CD8-positive, alpha-beta memory T cell (primary cell): Measurements from ENCODE around the gene TMEM161A. TPM values are rescaled to one million over a fixed set of nuclear protein-coding genes. Genes with fewer than 3 reads are reported as not detected.
A peak's percentile ranks its signal among the peaks of the same experiment; 100 is the strongest.
"Not testable (repeated sequence)": the region's sequence is repeated elsewhere in the genome, so short reads cannot be mapped to it uniquely, and the experiment has no call there.

ENCODE experiments used
- CTCF ChIA-PET: fragments of 350-600 bp; sonication (Branson Sonifier 250); formaldehyde crosslinking; loops from one replicate; lab custom pipeline; 2021; ENCODE audit warnings: antibody characterized with exemption; lab: Charles Lee
- POLR2A ChIA-PET: fragments of 350-600 bp; sonication (Branson Sonifier 250); formaldehyde crosslinking; loops from one replicate; lab custom pipeline; 2021; ENCODE audit warnings: antibody characterized with exemption; lab: Charles Lee
- DNase-seq, 5 donors: peaks; one replicate each; pipeline versions ENCODE4 v3.0.0 to v3.0.0-alpha.2; 2020 to 2022; ENCODE audit warnings: mixed read lengths in 1 of 5
- H3K27ac ChIP-seq: one replicate; pipeline ENCODE4 v1.7.0; 2013; ENCODE audit warnings: low read depth, mild to moderate bottlenecking, low read length, moderate library complexity
- H3K27me3 ChIP-seq: 2 replicates; pipeline ENCODE4 v1.7.0; 2013; ENCODE audit warnings: low read length, mild to moderate bottlenecking; ENCODE audit not compliant: insufficient read depth, poor library complexity, severe bottlenecking
- H3K36me3 ChIP-seq: 2 replicates; pipeline ENCODE4 v1.7.0; 2013; ENCODE audit warnings: mild to moderate bottlenecking, low read length, moderate library complexity; ENCODE audit not compliant: insufficient read depth
- H3K4me1 ChIP-seq: 2 replicates; pipeline ENCODE4 v1.7.0; 2013; ENCODE audit warnings: mild to moderate bottlenecking, low read length, moderate library complexity; ENCODE audit not compliant: insufficient read depth
- H3K4me3 ChIP-seq: 2 replicates; pipeline ENCODE4 v1.7.0; 2013; ENCODE audit warnings: mild to moderate bottlenecking, low read length
- H3K9me3 ChIP-seq: 2 replicates; pipeline ENCODE4 v1.7.0; 2013; ENCODE audit warnings: mild to moderate bottlenecking, low read length
- H3K27ac Mint-ChIP-seq, 8 donors: one replicate each; pipeline ENCODE4 v1.8.0; 2020 to 2021; ENCODE audit warnings: mixed read lengths in 8 of 8, mild to moderate bottlenecking in 6 of 8, inconsistent platforms in 3 of 8, moderate library complexity in 3 of 8
- H3K27me3 Mint-ChIP-seq, 2 donors: one replicate each; pipeline ENCODE4 v1.8.0; 2020 to 2021; ENCODE audit warnings: mixed read lengths in 2 of 2, mild to moderate bottlenecking in 1 of 2, moderate library complexity in 1 of 2
- H3K36me3 Mint-ChIP-seq, 3 donors: one replicate each; pipeline ENCODE4 v1.8.0; 2020 to 2021; ENCODE audit warnings: mixed read lengths in 3 of 3, inconsistent platforms in 1 of 3, mild to moderate bottlenecking in 1 of 3
- H3K4me1 Mint-ChIP-seq, 3 donors: one replicate each; pipeline ENCODE4 v1.8.0; 2020 to 2021; ENCODE audit warnings: mixed read lengths in 3 of 3, inconsistent platforms in 1 of 3, mild to moderate bottlenecking in 1 of 3
- H3K4me3 Mint-ChIP-seq, 7 donors: one replicate each; pipeline ENCODE4 v1.8.0; 2020 to 2021; ENCODE audit warnings: mixed read lengths in 7 of 7, mild to moderate bottlenecking in 6 of 7, moderate library complexity in 4 of 7, inconsistent platforms in 2 of 7
- H3K9me3 Mint-ChIP-seq, 5 donors: one replicate each; pipeline ENCODE4 v1.8.0; 2020 to 2022; ENCODE audit warnings: mixed read lengths in 5 of 5, mild to moderate bottlenecking in 3 of 5, moderate library complexity in 2 of 5, inconsistent platforms in 1 of 5
- polyA plus RNA-seq: library from polyadenylated mRNA; unstranded; fragments of 300-500 nt; fragmentation: Illumina TruSeq; gene quantifications from one replicate; pipeline ENCODE4 v1.2.3, GENCODE V29; 2021
- total RNA-seq, 2 experiments: library from RNA; stranded (reverse); gene quantifications; one replicate each; pipeline ENCODE4 v1.2.3, GENCODE V29; 2021

TMEM161A gene
- total and polyA plus RNA-seq, 3 experiments from 2014 or later: 27.7 to 30.6 (median 30.1) TPM

DNA sequence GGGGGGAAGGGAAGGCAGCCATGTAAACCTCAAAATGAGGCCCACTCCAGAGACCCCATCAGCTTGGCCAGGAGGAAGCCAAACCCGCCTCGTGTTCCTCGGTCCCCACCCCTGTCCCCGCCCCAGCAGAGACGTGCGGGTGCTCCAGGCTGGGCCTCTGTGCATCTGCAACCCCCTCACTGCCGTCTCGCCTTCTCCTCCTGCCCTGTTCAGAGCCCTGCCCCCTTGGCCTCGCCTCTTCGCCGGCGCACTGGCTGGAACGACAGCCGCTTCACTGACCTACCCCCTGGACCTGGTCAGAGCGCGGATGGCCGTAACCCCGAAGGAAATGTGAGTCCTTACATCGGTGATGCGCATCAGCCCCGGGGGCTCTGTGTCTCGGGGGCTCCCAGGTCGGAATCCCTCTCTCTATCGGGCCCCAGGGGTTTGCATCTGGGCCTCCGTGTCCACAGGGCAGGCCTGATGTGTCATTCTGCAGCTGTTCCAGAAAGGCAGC, 32.2 kb downstream of the TMEM161A start:
- Mint-ChIP-seq H3K9me3 (no peaks in the 10 kb centered on the region), H3K4me1 (peaks cover 0 to 7% (median 3%) of the 10 kb centered on the region in 3 donors), H3K27me3 (no peaks in the 10 kb centered on the region), H3K4me3 (no peak overlapping the region), H3K36me3 (peaks cover 0 to 29% (median 0%) of the 10 kb centered on the region in 3 donors), H3K27ac (no peak overlapping the region)
- no peak overlapping the region for H3K4me3 ChIP-seq
- H3K27ac ChIP-seq: no peak overlapping the region
- no peaks in the 10 kb centered on the region for H3K36me3 ChIP-seq
- H3K4me1 ChIP-seq: no peaks in the 10 kb centered on the region
- no peak for DNase-seq
- no peaks in the 10 kb centered on the region for H3K27me3 ChIP-seq
- POLR2A ChIA-PET: no interaction called here
- no peaks in the 10 kb centered on the region for H3K9me3 ChIP-seq
- CTCF ChIA-PET: no interaction called here

GRCh38 chr19:19105365-19106055, 32.8 kb downstream of the TMEM161A start:
- Histone ChIP-seq H3K9me3 (no peaks in the 10 kb centered on the region), H3K4me1 (no peaks in the 10 kb centered on the region), H3K27ac (peak overlapping the region; percentile 16), H3K36me3 (no peaks in the 10 kb centered on the region), H3K4me3 (no peak overlapping the region), H3K27me3 (no peaks in the 10 kb centered on the region)
- no peaks in the 10 kb centered on the region for H3K27me3 Mint-ChIP-seq
- no peak for DNase-seq
- ChIA-PET POLR2A (no interaction called here), CTCF (no interaction called here)
- H3K4me1 Mint-ChIP-seq: peaks cover 0 to 4% (median 3%) of the 10 kb centered on the region in 3 donors
- peaks cover 0 to 35% (median under 1%) of the 10 kb centered on the region in 3 donors for H3K36me3 Mint-ChIP-seq
- H3K27ac Mint-ChIP-seq: peak overlapping the region in 1 of 8 donors; percentile 43
- H3K4me3 Mint-ChIP-seq: no peak overlapping the region
- no peaks in the 10 kb centered on the region for H3K9me3 Mint-ChIP-seq

DNA sequence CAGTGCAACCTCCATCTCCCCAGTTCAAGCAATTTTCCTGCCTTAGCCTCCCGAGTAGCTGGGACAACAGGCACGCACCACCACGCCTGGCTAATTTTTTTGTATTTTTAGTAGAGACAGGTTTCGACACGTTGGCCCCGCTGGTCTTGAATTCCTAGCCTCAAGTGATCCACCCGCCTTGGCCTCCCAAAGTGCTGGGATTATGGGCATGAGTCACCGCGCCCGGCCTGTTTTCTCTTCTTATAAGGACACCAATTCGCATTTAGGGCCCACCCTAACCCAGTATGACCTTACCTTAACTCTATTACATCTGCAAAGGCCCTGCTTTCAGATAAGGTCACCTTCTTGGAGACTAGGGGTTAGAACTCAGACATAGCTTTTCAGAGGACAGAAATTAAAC, 35.1 kb downstream of the TMEM161A start:
- Histone ChIP-seq H3K9me3 (no peaks in the 10 kb centered on the region), H3K27me3 (no peaks in the 10 kb centered on the region), H3K4me1 (no peaks in the 10 kb centered on the region), H3K27ac (no peak overlapping the region), H3K36me3 (no peaks in the 10 kb centered on the region), H3K4me3 (no peak overlapping the region)
- H3K36me3 Mint-ChIP-seq: peaks cover 0 to 45% (median 2%) of the 10 kb centered on the region in 3 donors
- ChIA-PET POLR2A (no interaction called here), CTCF (no interaction called here)
- H3K9me3 Mint-ChIP-seq: no peaks in the 10 kb centered on the region
- DNase-seq: no peak
- H3K27me3 Mint-ChIP-seq: no peaks in the 10 kb centered on the region
- H3K4me3 Mint-ChIP-seq: no peak overlapping the region
- no peak overlapping the region for H3K27ac Mint-ChIP-seq
- H3K4me1 Mint-ChIP-seq: peaks cover 0 to 3% (median 0%) of the 10 kb centered on the region in 3 donors

DNA sequence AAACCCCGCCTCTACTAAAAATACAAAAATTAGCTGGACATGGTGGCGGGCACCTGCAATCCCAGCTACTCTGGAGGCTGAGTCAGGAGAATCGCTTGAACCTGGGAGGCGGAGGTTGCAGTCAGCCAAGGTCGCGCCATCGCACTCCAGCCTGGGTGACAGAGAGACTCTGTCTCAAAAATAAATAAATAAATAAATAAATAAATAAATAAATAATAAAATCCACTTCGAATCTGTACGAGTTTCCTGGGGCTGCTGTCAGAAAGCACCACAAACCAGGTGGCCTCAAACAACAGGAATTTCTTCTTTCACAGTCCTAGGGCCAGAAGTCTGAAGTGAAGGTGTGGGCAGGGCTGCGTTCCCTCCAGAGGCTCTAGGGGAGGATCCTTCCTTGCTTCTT, 35.7 kb downstream of the TMEM161A start:
- H3K36me3 ChIP-seq, H3K9me3 ChIP-seq, H3K27me3 ChIP-seq, H3K27ac ChIP-seq, H3K4me3 ChIP-seq, H3K9me3 Mint-ChIP-seq, H3K4me3 Mint-ChIP-seq, H3K27ac Mint-ChIP-seq, CTCF ChIA-PET, H3K4me1 Mint-ChIP-seq, POLR2A ChIA-PET, H3K4me1 ChIP-seq, H3K27me3 Mint-ChIP-seq, DNase-seq: not testable (repeated sequence)
- peaks cover 0 to 45% (median 5%) of the 10 kb centered on the region in 3 donors for H3K36me3 Mint-ChIP-seq

- Histone ChIP-seq H3K9me3 (no peaks in the 10 kb centered on the region), H3K27ac (no peak overlapping the region), H3K4me3 (no peak overlapping the region), H3K27me3 (no peaks in the 10 kb centered on the region), H3K36me3 (no peaks in the 10 kb centered on the region), H3K4me1 (no peaks in the 10 kb centered on the region)
- H3K4me1 Mint-ChIP-seq: peaks cover 0 to 3% (median 0%) of the 10 kb centered on the region in 3 donors
- no peaks in the 10 kb centered on the region for H3K9me3 Mint-ChIP-seq
- no peak overlapping the region for H3K4me3 Mint-ChIP-seq
- DNase-seq: no peak
- peaks cover 0 to 48% (median 5%) of the 10 kb centered on the region in 3 donors for H3K36me3 Mint-ChIP-seq
- H3K27me3 Mint-ChIP-seq: no peaks in the 10 kb centered on the region
- H3K27ac Mint-ChIP-seq: no peak overlapping the region
- POLR2A ChIA-PET: no interaction called here
- CTCF ChIA-PET: no interaction called here
These were observed 36.7 kb downstream of the TMEM161A start for GRCh38 chr19:19101540-19101939.

GRCh38 chr19:19098703-19099632, 39.3 kb downstream of the TMEM161A start:
- ChIA-PET CTCF (no interaction called here), POLR2A (no interaction called here)
- Mint-ChIP-seq H3K36me3 (peaks cover 0 to 47% (median 5%) of the 10 kb centered on the region in 3 donors), H3K4me3 (no peak overlapping the region), H3K27me3 (no peaks in the 10 kb centered on the region), H3K9me3 (no peaks in the 10 kb centered on the region), H3K27ac (no peak overlapping the region), H3K4me1 (peaks cover 0 to 3% (median 0%) of the 10 kb centered on the region in 3 donors)
- H3K27ac ChIP-seq: no peak overlapping the region
- H3K4me3 ChIP-seq: no peak overlapping the region
- no peak for DNase-seq
- H3K27me3 ChIP-seq: no peaks in the 10 kb centered on the region
- no peaks in the 10 kb centered on the region for H3K4me1 ChIP-seq
- H3K36me3 ChIP-seq: no peaks in the 10 kb centered on the region
- no peaks in the 10 kb centered on the region for H3K9me3 ChIP-seq

GRCh38 chr19:19098084-19098702, 40.1 kb downstream of the TMEM161A start:
- no peaks in the 10 kb centered on the region for H3K9me3 Mint-ChIP-seq
- no peak for DNase-seq
- H3K27ac Mint-ChIP-seq: no peak overlapping the region
- H3K36me3 Mint-ChIP-seq: peaks cover 0 to 52% (median 5%) of the 10 kb centered on the region in 3 donors
- H3K27me3 ChIP-seq: no peaks in the 10 kb centered on the region
- POLR2A ChIA-PET: interaction anchor here (0.6 kb wide), 1 partner anchor 469 kb away, joined by 3 read pairs; no protein-coding TSS in a partner anchor
- CTCF ChIA-PET: no interaction called here
- no peaks in the 10 kb centered on the region for H3K9me3 ChIP-seq
- H3K36me3 ChIP-seq: no peaks in the 10 kb centered on the region
- no peak overlapping the region for H3K4me3 ChIP-seq
- no peak overlapping the region for H3K27ac ChIP-seq
- no peak overlapping the region for H3K4me3 Mint-ChIP-seq
- H3K4me1 ChIP-seq: no peaks in the 10 kb centered on the region
- no peaks in the 10 kb centered on the region for H3K27me3 Mint-ChIP-seq
- peaks cover 0 to 3% (median 0%) of the 10 kb centered on the region in 3 donors for H3K4me1 Mint-ChIP-seq
